GM23338 (cell line): Measurements from ENCODE around the gene EFR3B.

Experiments used
- CREB1 ChIP-seq: fragments of 250-450 bp; sonication (Bioruptor Pico); IDR thresholded peaks from 2 replicates; pipeline ENCODE4 v1.5.0; 2020; ENCODE audit warnings: low read depth, mild to moderate bottlenecking, moderate library complexity
- EZH2phosphoT487 ChIP-seq: fragments of 200-600 bp; sonication (generic); IDR thresholded peaks from one replicate; pipeline ENCODE4 v1.8.1; 2018; ENCODE audit warnings: antibody characterized with exemption; ENCODE audit not compliant: unreplicated experiment
- JUNB ChIP-seq: IDR thresholded peaks from one replicate; pipeline ENCODE4 v1.6.1; 2016; ENCODE audit warnings: antibody characterized with exemption; ENCODE audit not compliant: unreplicated experiment
- POLR2AphosphoS5 ChIP-seq: IDR thresholded peaks from 2 replicates; pipeline ENCODE4 v1.6.1; 2016; ENCODE audit warnings: antibody characterized with exemption, low read depth
- STAT1 ChIP-seq: IDR thresholded peaks from one replicate; pipeline ENCODE4 v1.6.1; 2016; ENCODE audit warnings: antibody characterized with exemption; ENCODE audit not compliant: unreplicated experiment
- ZNF114 ChIP-seq: fragments of 250-450 bp; sonication (Bioruptor Pico); IDR thresholded peaks from 2 replicates; pipeline ENCODE4 v1.5.0; 2020; ENCODE audit warnings: mild to moderate bottlenecking, moderate library complexity
- TF ChIP-seq, protein P1 (sequence below), 2 experiments: fragments of 200-600 bp in 1 of 2; sonication (generic) in 1 of 2; conservative IDR thresholded peaks; 2 replicates each; pipeline versions ENCODE4 v1.5.1 to v1.6.1; 2016 to 2017; ENCODE audit warnings: antibody characterized with exemption in 2 of 2, low read depth in 2 of 2, mild to moderate bottlenecking in 2 of 2, moderate library complexity in 1 of 2
- TF ChIP-seq, protein P2 (sequence below): IDR thresholded peaks from one replicate; pipeline ENCODE4 v1.6.1; 2018; ENCODE audit warnings: antibody characterized with exemption; ENCODE audit not compliant: unreplicated experiment
- TF ChIP-seq, protein P3 (sequence below): IDR thresholded peaks from 2 replicates; pipeline ENCODE4 v1.6.1; 2016; ENCODE audit warnings: antibody characterized with exemption

- TF ChIP-seq POLR2AphosphoS5, result no peak
- no peak for TF ChIP-seq STAT1
- TF ChIP-seq, protein P1, sequence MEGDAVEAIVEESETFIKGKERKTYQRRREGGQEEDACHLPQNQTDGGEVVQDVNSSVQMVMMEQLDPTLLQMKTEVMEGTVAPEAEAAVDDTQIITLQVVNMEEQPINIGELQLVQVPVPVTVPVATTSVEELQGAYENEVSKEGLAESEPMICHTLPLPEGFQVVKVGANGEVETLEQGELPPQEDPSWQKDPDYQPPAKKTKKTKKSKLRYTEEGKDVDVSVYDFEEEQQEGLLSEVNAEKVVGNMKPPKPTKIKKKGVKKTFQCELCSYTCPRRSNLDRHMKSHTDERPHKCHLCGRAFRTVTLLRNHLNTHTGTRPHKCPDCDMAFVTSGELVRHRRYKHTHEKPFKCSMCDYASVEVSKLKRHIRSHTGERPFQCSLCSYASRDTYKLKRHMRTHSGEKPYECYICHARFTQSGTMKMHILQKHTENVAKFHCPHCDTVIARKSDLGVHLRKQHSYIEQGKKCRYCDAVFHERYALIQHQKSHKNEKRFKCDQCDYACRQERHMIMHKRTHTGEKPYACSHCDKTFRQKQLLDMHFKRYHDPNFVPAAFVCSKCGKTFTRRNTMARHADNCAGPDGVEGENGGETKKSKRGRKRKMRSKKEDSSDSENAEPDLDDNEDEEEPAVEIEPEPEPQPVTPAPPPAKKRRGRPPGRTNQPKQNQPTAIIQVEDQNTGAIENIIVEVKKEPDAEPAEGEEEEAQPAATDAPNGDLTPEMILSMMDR (conservative IDR thresholded peaks at IDR 0.05; ENCODE audit: low read depth in 2 of 2), result no peak
- TF ChIP-seq CREB1 (CRISPR knock-in tag), result no peak
- no peak for TF ChIP-seq EZH2phosphoT487
- TF ChIP-seq, protein P2, sequence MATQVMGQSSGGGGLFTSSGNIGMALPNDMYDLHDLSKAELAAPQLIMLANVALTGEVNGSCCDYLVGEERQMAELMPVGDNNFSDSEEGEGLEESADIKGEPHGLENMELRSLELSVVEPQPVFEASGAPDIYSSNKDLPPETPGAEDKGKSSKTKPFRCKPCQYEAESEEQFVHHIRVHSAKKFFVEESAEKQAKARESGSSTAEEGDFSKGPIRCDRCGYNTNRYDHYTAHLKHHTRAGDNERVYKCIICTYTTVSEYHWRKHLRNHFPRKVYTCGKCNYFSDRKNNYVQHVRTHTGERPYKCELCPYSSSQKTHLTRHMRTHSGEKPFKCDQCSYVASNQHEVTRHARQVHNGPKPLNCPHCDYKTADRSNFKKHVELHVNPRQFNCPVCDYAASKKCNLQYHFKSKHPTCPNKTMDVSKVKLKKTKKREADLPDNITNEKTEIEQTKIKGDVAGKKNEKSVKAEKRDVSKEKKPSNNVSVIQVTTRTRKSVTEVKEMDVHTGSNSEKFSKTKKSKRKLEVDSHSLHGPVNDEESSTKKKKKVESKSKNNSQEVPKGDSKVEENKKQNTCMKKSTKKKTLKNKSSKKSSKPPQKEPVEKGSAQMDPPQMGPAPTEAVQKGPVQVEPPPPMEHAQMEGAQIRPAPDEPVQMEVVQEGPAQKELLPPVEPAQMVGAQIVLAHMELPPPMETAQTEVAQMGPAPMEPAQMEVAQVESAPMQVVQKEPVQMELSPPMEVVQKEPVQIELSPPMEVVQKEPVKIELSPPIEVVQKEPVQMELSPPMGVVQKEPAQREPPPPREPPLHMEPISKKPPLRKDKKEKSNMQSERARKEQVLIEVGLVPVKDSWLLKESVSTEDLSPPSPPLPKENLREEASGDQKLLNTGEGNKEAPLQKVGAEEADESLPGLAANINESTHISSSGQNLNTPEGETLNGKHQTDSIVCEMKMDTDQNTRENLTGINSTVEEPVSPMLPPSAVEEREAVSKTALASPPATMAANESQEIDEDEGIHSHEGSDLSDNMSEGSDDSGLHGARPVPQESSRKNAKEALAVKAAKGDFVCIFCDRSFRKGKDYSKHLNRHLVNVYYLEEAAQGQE, result no peak
- no peak for TF ChIP-seq ZNF114
- TF ChIP-seq, protein P3, sequence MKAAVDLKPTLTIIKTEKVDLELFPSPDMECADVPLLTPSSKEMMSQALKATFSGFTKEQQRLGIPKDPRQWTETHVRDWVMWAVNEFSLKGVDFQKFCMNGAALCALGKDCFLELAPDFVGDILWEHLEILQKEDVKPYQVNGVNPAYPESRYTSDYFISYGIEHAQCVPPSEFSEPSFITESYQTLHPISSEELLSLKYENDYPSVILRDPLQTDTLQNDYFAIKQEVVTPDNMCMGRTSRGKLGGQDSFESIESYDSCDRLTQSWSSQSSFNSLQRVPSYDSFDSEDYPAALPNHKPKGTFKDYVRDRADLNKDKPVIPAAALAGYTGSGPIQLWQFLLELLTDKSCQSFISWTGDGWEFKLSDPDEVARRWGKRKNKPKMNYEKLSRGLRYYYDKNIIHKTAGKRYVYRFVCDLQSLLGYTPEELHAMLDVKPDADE, result no peak
- no peak for TF ChIP-seq JUNB
Observed at GRCh38 chr2:25091265-25091664, 49.4 kb downstream of the EFR3B start.
